GM18508 (cell line): ENCODE data around the gene AGK.

Experiments used
- ATAC-seq: cut with Tn5 transposase; IDR thresholded peaks from one replicate; pipeline ENCODE4 v1.9.1; 2021; ENCODE audit warnings: moderate number of reproducible peaks; ENCODE audit not compliant: insufficient read depth, unreplicated experiment

AGK gene

GRCh38 chr7:141698247-141699015 is 147.2 kb downstream of the AGK start:
- no peak for ATAC-seq

- no peak for ATAC-seq
Observed at GRCh38 chr7:141699860-141700259, 148.7 kb downstream of the AGK start.

- no peak for ATAC-seq
Observed at GRCh38 chr7:141700296-141700847, 149.2 kb downstream of the AGK start.

DNA sequence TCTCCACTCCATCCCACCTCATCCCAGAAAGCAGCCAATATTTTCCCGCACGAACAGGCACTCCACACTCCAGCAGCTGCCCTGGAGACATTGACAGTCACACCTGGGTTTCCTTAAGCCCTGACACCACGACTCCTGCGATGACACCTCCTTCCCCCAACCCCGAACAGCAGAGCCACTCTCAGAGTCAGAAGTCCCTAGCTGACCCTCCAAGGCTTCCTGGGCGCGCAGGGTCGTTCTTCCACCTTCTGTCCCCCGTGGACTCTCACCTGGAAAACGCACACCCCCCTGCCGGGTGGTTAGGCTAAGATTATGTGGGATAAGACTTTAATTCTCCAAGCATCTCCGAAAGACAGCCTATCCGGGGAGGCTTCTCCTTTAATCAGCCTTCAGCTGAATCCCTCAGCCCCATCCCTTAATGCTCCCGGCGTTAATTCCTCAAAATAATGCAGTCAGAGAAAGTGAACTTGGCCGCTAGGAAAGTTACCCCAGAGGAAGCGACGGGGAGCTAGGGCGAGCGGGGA is 149.7 kb downstream of the AGK start:
- ATAC-seq, result no peak

DNA sequence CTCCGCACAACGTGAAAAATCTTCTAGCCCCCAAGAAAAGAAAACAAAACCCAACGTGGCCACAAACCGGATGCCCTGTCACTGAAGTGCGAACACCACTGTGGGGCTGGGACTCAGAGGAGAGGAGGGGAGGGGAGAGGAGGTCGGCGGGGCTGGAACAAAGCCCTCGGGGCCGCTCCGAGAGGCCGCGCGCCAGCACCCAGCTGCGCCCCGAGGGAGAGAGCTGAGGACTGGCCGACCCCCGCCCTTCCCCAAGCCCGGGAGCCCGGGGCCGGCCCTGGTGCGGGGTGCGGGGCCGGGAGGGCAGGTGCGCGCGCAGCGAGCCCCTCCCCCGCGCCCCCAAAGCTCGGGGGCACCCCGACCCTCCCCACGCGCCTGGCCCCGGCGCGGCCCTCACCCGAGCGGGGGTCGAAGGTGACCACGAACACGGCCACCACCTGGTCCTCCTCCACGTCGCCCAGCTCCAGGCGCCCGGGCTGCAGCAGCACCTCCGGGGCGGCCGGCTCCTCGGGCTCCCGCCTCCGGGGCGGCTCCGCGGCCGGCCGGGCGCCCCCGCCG is 150.4 kb downstream of the AGK start:
- ATAC-seq, result peak; percentile 36

DNA sequence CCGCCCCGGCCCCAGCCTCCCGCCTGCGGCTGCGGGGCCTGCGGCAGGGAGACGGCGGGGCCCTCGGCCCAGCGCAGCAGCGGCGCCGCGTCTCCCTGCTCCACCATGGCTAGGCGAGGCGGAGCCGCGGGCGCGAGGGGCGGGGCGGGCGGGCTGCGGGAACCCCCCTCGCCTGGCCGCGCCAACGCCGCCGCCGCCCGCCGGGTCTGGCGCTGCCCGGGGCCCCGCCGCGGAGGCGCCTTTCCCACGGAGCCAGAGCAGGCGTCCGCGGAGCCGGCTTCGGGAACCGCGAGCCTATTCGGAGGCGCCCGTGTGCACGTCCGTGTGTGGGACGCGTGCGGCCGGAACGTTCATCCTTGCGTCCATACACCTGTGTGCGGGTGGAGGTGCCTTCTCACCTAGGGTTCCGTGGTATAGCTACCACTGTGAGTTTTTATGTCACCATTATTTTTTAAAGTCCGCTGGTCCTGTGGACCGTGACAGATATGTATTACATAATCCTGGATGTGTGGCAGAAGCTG is 150.9 kb downstream of the AGK start, which contains the start of gene DENND11:
Gene DENND11 (minus strand): TSS at position 120 of the 521 bp plus-strand sequence. CDS start 13 bp downstream, at position 107.
- ATAC-seq, result peak; percentile 33

DNA sequence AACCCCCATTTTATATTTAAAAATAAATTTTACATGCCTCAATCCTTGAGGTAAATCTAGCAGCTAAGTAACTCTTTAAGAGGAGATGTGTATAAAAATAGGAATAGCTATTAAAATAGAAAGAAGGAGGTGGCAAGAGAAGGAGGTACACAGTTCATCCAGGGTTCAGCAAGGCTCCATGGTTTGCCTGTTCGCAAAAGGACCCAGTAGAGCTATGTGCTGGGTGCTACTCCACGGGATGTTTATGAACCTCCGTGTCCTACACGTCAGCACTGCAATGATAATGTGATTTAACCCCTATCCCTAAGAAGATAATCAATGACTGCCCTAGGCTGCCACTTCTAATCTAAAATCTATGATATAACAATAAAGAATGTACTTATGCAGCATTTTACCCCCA is 151.7 kb downstream of the AGK start:
- no peak for ATAC-seq

DNA sequence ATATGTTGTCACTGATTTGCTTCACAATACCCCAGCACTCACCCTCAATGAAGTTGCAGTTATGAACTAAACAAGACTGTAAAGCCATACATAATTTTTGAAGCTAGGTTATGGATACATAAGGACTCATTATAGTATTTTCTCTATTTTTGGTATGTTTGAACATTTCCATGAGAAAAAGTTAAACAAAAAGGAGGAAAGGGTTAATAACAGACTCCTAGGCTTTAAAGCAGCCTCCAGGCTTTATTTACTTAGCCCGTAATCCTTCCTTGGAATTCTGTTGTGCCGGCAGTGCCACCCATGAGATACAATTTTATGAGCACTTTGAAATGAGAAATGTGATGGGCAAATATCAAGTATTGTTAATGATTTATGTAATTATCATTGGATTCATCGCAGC is 152.9 kb downstream of the AGK start:
- no peak for ATAC-seq

DNA sequence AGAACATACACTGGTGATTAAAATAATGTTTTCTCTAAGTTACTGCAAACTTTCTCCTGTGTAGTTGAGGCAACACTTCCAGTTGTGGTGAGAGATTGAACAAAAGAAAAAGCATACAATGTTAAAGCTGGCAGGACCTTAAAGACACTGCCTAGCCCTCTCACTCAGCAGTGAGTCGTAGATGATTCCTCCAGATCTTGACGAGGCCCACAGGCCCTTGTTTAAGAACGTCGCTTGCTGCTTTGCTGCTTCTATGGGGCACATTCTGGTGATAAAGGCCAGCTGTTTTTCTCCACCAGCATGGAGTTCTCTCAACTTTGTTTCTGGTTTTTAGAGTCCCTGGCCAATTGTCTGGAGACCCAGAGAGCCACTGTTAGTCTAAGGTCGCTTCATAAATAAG is 153.5 kb downstream of the AGK start:
- ATAC-seq, result no peak
